GM12878 (cell line): ENCODE results near the gene PPM1D. TPM values are rescaled to one million over a fixed set of nuclear protein-coding genes. Genes with fewer than 3 reads are reported as not detected.

Experiments used
- ATAC-seq: fragments of 200-7000 bp; cut with Tn5 transposase; 3 replicates; pipeline ENCODE4 v1.9.1; 2020; ENCODE audit warnings: mild to moderate bottlenecking, moderate library complexity
- BruUV-seq: library from RNA; stranded (reverse); fragments of 400-500 nt; replicated peaks from 2 replicates; lab custom pipeline; 2021; lab: Mats Ljungman, UMichigan
- CTCF ChIA-PET: fragments of 300-600 bp; sonication (Branson Sonifier 250); formaldehyde crosslinking; extraction: SDS; loops from one replicate; lab custom pipeline; 2021; ENCODE audit warnings: inconsistent platforms; lab: Yijun Ruan, JAX
- POLR2A ChIA-PET: fragments of 350-600 bp; formaldehyde crosslinking; extraction: SDS; loops from one replicate; lab custom pipeline; 2021; ENCODE audit warnings: inconsistent platforms; lab: Charles Lee
- RAD21 ChIA-PET: fragments of 300-600 bp; sonication (Branson Sonifier 250); formaldehyde crosslinking; loops from one replicate; lab custom pipeline; 2023; ENCODE audit warnings: antibody characterized with exemption; ENCODE audit not compliant: unreplicated experiment; lab: Charles Lee
- SMC1A ChIA-PET: fragments of 300-600 bp; sonication (Branson Sonifier 250); formaldehyde crosslinking; loops from one replicate; lab custom pipeline; 2023; ENCODE audit not compliant: unreplicated experiment, uncharacterized antibody; lab: Charles Lee
- DNase-seq: peaks from one replicate; pipeline ENCODE4 v3.0.0-alpha.2; 2011; ENCODE audit warnings: low read depth, low spot score
- FAIRE-seq: peaks from 3 replicates; lab custom pipeline; 2011; peaks lifted over from hg19 to GRCh38; lab: Jason Lieb, UNC
- H2AFZ ChIP-seq: 2 replicates; pipeline ENCODE4 v1.6.0; 2011; ENCODE audit warnings: low read depth, low read length, control low read depth; ENCODE audit not compliant: control insufficient read depth
- H3K27ac ChIP-seq: 2 replicates; pipeline ENCODE4 v1.5.1; 2011; ENCODE audit warnings: control low read depth; ENCODE audit not compliant: control insufficient read depth, insufficient read depth
- H3K27me3 ChIP-seq, 2 experiments: replicated peaks in 1 of 2; 2 replicates each; pipeline versions ENCODE4 v1.6.0 to v1.6.1; 2011; ENCODE audit warnings: low read length in 1 of 2; ENCODE audit not compliant: control insufficient read depth in 2 of 2, insufficient read depth in 2 of 2
- H3K36me3 ChIP-seq, 2 experiments: 2 replicates each; pipeline ENCODE4 v1.5.1; 2011; ENCODE audit warnings: low read length in 1 of 2; ENCODE audit not compliant: control insufficient read depth in 2 of 2, insufficient read depth in 2 of 2
- H3K4me1 ChIP-seq: 2 replicates; pipeline ENCODE4 v1.6.1; 2011; ENCODE audit warnings: mild to moderate bottlenecking, low read length, moderate library complexity, mixed read lengths; ENCODE audit not compliant: control insufficient read depth, insufficient read depth
- H3K4me2 ChIP-seq: 2 replicates; pipeline ENCODE4 v1.6.0; 2011; ENCODE audit warnings: control low read depth; ENCODE audit not compliant: control insufficient read depth, insufficient read depth
- H3K4me3 ChIP-seq: fragments of 200-600 bp; sonication (generic); 2 replicates; pipeline ENCODE4 v1.5.1; 2016
- H3K79me2 ChIP-seq: 2 replicates; pipeline ENCODE4 v1.6.0; 2011; ENCODE audit warnings: low read length; ENCODE audit not compliant: control insufficient read depth, insufficient read depth
- H3K9ac ChIP-seq: 2 replicates; pipeline ENCODE4 v1.8.0; 2011; ENCODE audit warnings: low read length, control low read depth, mixed read lengths; ENCODE audit not compliant: control insufficient read depth, insufficient read depth
- H3K9me3 ChIP-seq: replicated peaks from 3 replicates; pipeline ENCODE4 v1.5.1; 2011; ENCODE audit warnings: mild to moderate bottlenecking, low read length; ENCODE audit not compliant: control insufficient read depth, insufficient read depth
- H4K20me1 ChIP-seq: 2 replicates; pipeline ENCODE4 v1.6.0; 2011; ENCODE audit not compliant: control insufficient read depth, insufficient read depth
- CREB1 ChIP-seq: IDR thresholded peaks from 2 replicates; pipeline ENCODE4 v1.6.1; 2012; ENCODE audit warnings: low read depth, mild to moderate bottlenecking, inconsistent platforms
- IRF5 ChIP-seq: fragments of 450-650 bp; IDR thresholded peaks from 2 replicates; pipeline ENCODE4 v1.6.1; 2017; ENCODE audit warnings: borderline replicate concordance
- MYB ChIP-seq: fragments of 150-350 bp; IDR thresholded peaks from 2 replicates; pipeline ENCODE4 v1.6.1; 2014; ENCODE audit warnings: mild to moderate bottlenecking, low read depth, low read length, borderline replicate concordance
- NR2C2 ChIP-seq: IDR thresholded peaks from 2 replicates; pipeline ENCODE4 v1.6.1; 2011; ENCODE audit warnings: borderline replicate concordance, low read depth; ENCODE audit not compliant: control insufficient read depth, insufficient read length
- POLR2A ChIP-seq: IDR thresholded peaks from 2 replicates; pipeline ENCODE4 v1.6.1; 2011; ENCODE audit warnings: low read depth, mild to moderate bottlenecking, low read length
- RBBP5 ChIP-seq: fragments of 200-600 bp; sonication (generic); conservative IDR thresholded peaks from 2 replicates; pipeline ENCODE4 v1.6.1; 2016
- SMAD1 ChIP-seq: fragments of 450-650 bp; IDR thresholded peaks from 2 replicates; pipeline ENCODE4 v1.6.1; 2018; ENCODE audit warnings: mild to moderate bottlenecking, low read depth; ENCODE audit not compliant: partially characterized antibody
- STAT3 ChIP-seq: IDR thresholded peaks from 2 replicates; pipeline ENCODE4 v1.6.1; 2011; ENCODE audit warnings: low read depth, low read length, improper control_type of control experiment
- TBL1XR1 ChIP-seq: IDR thresholded peaks from 2 replicates; pipeline ENCODE4 v1.6.1; 2012; ENCODE audit warnings: low read depth, low read length, improper control_type of control experiment
- TCF3 ChIP-seq: IDR thresholded peaks from 2 replicates; pipeline ENCODE4 v1.6.1; 2012; ENCODE audit warnings: low read depth, mild to moderate bottlenecking, low read length, borderline replicate concordance; ENCODE audit not compliant: insufficient read depth
- ZNF217 ChIP-seq: fragments of 450-650 bp; IDR thresholded peaks from 2 replicates; pipeline ENCODE4 v1.6.1; 2017; ENCODE audit warnings: antibody characterized with exemption, mild to moderate bottlenecking
- ZZZ3 ChIP-seq: IDR thresholded peaks from 2 replicates; pipeline ENCODE4 v1.6.1; 2011; ENCODE audit warnings: low read depth; ENCODE audit not compliant: control insufficient read depth, insufficient read length
- in situ Hi-C: fragments of 300-500 bp; cut with MboI; formaldehyde crosslinking; loops from 9 replicates; pipeline ENCODE4 v1.14.3; 2018; ENCODE audit warnings: mixed read lengths
- intact Hi-C: fragments of 100-400 bp; cut with micrococcal nuclease; formaldehyde crosslinking; loops from one replicate; pipeline ENCODE4 v1.14.2; 2022; ENCODE audit not compliant: unreplicated experiment
- polyA plus RNA-seq, 11 experiments: library from polyadenylated mRNA; depleted of rRNA in 4 of 11; unstranded in 6 of 11; stranded (reverse) in 5 of 11; fragments of >200 nt; fragmentation: Nextera tagmentation in 4 of 11; fragmentation: Illumina TruSeq in 1 of 11; extraction: Ambion mirVana in 4 of 11; extraction: Trizol in 1 of 11; gene quantifications; 1 replicate in 1 of 11; 2 replicates in 10 of 11; pipeline versions ENCODE4 v1.2.1 to v1.2.3, GENCODE V29; 2011 to 2016; ENCODE audit warnings: inconsistent platforms in 2 of 11, missing spikeins in 2 of 11, low read depth in 1 of 11
- total RNA-seq, 4 experiments: library from RNA; depleted of rRNA in 3 of 4; stranded (reverse); fragments of >200 nt in 3 of 4; fragmentation: Illumina TruSeq in 1 of 4; extraction: Trizol in 1 of 4; gene quantifications; 2 replicates each; pipeline versions ENCODE4 v1.2.1 to v1.2.3, GENCODE V29; 2013 to 2021

Gene PPM1D
- total and polyA plus RNA-seq, 10 of the 15 experiments (the other 5 are each of a cell fraction or from before 2014, with no cell fraction given), result 1.9 to 20.8 (median 10.7) TPM

DNA sequence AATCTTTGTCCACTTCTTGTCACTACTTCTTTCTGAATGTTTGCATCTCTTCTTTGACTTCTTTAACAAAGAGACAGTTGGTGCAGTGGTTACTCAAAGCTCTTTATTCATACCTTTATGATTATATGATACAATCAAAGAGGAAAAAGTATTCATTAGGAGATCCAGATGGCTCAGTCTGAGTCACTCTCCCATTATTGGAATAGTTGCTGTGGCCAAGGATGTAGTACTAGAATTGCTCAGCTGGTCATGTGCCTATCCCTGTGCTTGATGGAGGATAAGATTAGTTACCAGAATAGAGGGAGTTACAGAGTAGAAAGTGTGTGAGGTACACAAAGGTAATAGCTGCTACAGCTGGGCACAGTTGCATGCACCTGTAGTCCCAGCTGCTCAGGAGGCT is 96.0 kb downstream of the PPM1D start:
- no peak for FAIRE-seq
- BruUV-seq, result no TSS peak
- no peak overlapping the region for H3K27ac ChIP-seq
- H3K9me3 ChIP-seq, result no peaks in the 10 kb centered on the region
- H3K4me1 ChIP-seq, result no peaks in the 10 kb centered on the region
- H3K9ac ChIP-seq, result no peak overlapping the region
- no peak overlapping the region for H2AFZ ChIP-seq
- intact Hi-C loops, result no loop called here
- ChIA-PET RAD21 (interaction anchor here (0.6 kb wide), 1 partner anchor 347 kb away, joined by 4 read pairs; no protein-coding TSS in a partner anchor), SMC1A (interaction anchor here (0.6 to 1.0 kb wide), 2 partner anchors 9 to 939 kb away, joined by 3 read pairs; no protein-coding TSS in a partner anchor), POLR2A (no interaction called here), CTCF (interaction anchor here (0.6 to 2.0 kb wide), 2 partner anchors 12 to 24 kb away, joined by 3 to 6 read pairs; no protein-coding TSS in a partner anchor)
- H4K20me1 ChIP-seq, result no peaks in the 10 kb centered on the region
- in situ Hi-C loops, result no loop called here
- no peak overlapping the region for H3K4me3 ChIP-seq
- H3K4me2 ChIP-seq, result no peak overlapping the region
- no peak for TF ChIP-seq STAT3
- no peak for TF ChIP-seq TBL1XR1
- no peak for TF ChIP-seq NR2C2
- no peak for TF ChIP-seq CREB1
- TF ChIP-seq RBBP5, result no peak
- TF ChIP-seq SMAD1, result no peak
- TF ChIP-seq MYB, result no peak
- no peak for TF ChIP-seq IRF5
- TF ChIP-seq POLR2A, result no peak
- no peak for TF ChIP-seq ZNF217
- TF ChIP-seq ZZZ3, result no peak
- no peak for TF ChIP-seq TCF3
- H3K27me3 ChIP-seq, result no peaks in the 10 kb centered on the region
- DNase-seq, result no peak
- no peak for ATAC-seq
- H3K36me3 ChIP-seq, result no peaks in the 10 kb centered on the region
- no peaks in the 10 kb centered on the region for H3K79me2 ChIP-seq
